Ovary (tissue), 10 donors: ENCODE results near the gene DNAJA4. TPM values are rescaled to one million over a fixed set of nuclear protein-coding genes. Genes with fewer than 3 reads are reported as not detected.

Source experiments
- DNase-seq, 5 donors: peaks; one replicate each; pipeline ENCODE4 v3.0.0-alpha.2; 2019 to 2020
- H3K27ac ChIP-seq, 2 donors: fragments of 200-600 bp; one replicate each; pipeline versions ENCODE4 v1.5.1 to v1.8.0; 2019 to 2022
- H3K27me3 ChIP-seq: fragments of 200-600 bp; one replicate; pipeline ENCODE4 v1.8.0; 2022
- H3K36me3 ChIP-seq: fragments of 200-600 bp; sonication (generic); one replicate; pipeline ENCODE4 v1.5.1; 2019
- H3K4me1 ChIP-seq: one replicate; pipeline ENCODE4 v1.8.1; 2013; ENCODE audit warnings: mild to moderate bottlenecking, moderate library complexity; ENCODE audit not compliant: insufficient read depth
- H3K4me3 ChIP-seq: fragments of 200-600 bp; sonication (generic); one replicate; pipeline ENCODE4 v1.5.1; 2017
- H3K9me3 ChIP-seq, 2 donors: fragments of 200-600 bp in 1 of 2; sonication (generic) in 1 of 2; one replicate each; pipeline versions ENCODE4 v1.5.1 to v1.8.1; 2013 to 2019; ENCODE audit warnings: mild to moderate bottlenecking in 1 of 2, moderate library complexity in 1 of 2
- CTCF ChIP-seq, 3 donors: fragments of 450-650 bp in 2 of 3; fragments of 200-600 bp in 1 of 3; IDR thresholded peaks; one replicate each; pipeline versions ENCODE4 v1.5.1 to v1.8.0; 2016 to 2022; ENCODE audit warnings: antibody characterized with exemption in 3 of 3, mild to moderate bottlenecking in 1 of 3
- EP300 ChIP-seq: sonication (generic); formaldehyde crosslinking; IDR thresholded peaks from one replicate; pipeline ENCODE4 v1.6.1; 2017; ENCODE audit warnings: antibody characterized with exemption
- POLR2A ChIP-seq: fragments of 450-650 bp; IDR thresholded peaks from one replicate; pipeline ENCODE4 v1.6.1; 2017; ENCODE audit warnings: antibody characterized with exemption, mild to moderate bottlenecking, moderate library complexity
- WGBS, 3 donors: extraction: QIAGEN DNeasy Blood & Tissue Kit in 1 of 3; methylation state at CpG; one replicate each; pipeline versions ENCODE4 v1.1.5 to v1.1.7; 2013 to 2017; 5-methylcytosine and 5-hydroxymethylcytosine counted together
- intact Hi-C, 4 donors: fragments of 100-400 bp; cut with DNase I; formaldehyde crosslinking; loops; one replicate each; pipeline versions ENCODE4 v1.11.0 to v1.15.1; 2022 to 2023
- long read RNA-seq, 3 donors: library from polyadenylated mRNA in 2 of 3; unstranded in 2 of 3; transcript quantifications; one replicate each; pipeline ENCODE4 v2.0.0 and lab custom pipeline, GENCODE V29; 2021 to 2026
- polyA plus RNA-seq, 2 donors: library from polyadenylated mRNA; stranded (reverse); fragments of 200-250 nt in 1 of 2; fragments of 350-450 nt in 1 of 2; fragmentation: Illumina TruSeq in 1 of 2; extraction: RNeasy Lipid Tissue Mini Kit (QIAGEN cat#74804) in 1 of 2; gene quantifications; one replicate each; pipeline ENCODE4 v1.2.3, GENCODE V29; 2013 to 2014
- total RNA-seq, 7 donors: library from RNA; depleted of rRNA in 2 of 7; stranded (reverse); fragments of >200 nt in 2 of 7; fragmentation: NEBNext Ultra II Directional in 3 of 7; extraction: Animal tissue kit (Norgen Biotek cat#: 25700) in 3 of 7; gene quantifications; one replicate each; pipeline versions ENCODE4 v1.1.0 to v1.2.4, GENCODE V29; 2016 to 2023
- donor health status: DM: no; HTN: no; CAD: no; lungs with moderate emphysema.
- donor health status: DM: no; HTN: no; CAD: no.
- donor health status: Bipolar disorder and iron deficiency.
- donor health status: DM: yes; HTN: yes; CAD: no.
- donor health status: DM: no; HTN: no; CAD: no.
- donor health status: DM: yes; HTN: yes; CAD: no.

Gene DNAJA4
- total RNA-seq (10 to 100 TPM in 4 of 7 donors, 1 to 10 TPM in 3; 4.9 to 18.0 (median 12.2) TPM), polyA plus RNA-seq (10 to 100 TPM in 1 of 2 donors, 1 to 10 TPM in 1; 7.3 to 23.7 TPM)
- long read RNA-seq, donor 1, partial matches to known transcripts: 0 of 3 reads
- long read RNA-seq, donor 1, other reads (novel, unspliced or antisense): 1 of 3 reads
- long read RNA-seq, donor 2, transcript DNAJA4-202 (7 exons, 3,116 nt): major isoform, 9 of 191 reads
- long read RNA-seq, donor 2, partial matches to known transcripts: 123 of 191 reads
- long read RNA-seq, donor 2, other reads (novel, unspliced or antisense): 54 of 191 reads
- long read RNA-seq, donor 3, transcript DNAJA4-202 (7 exons, 3,116 nt): major isoform, 8 of 15 reads
- long read RNA-seq, donor 3, partial matches to known transcripts: 1 of 15 reads
- long read RNA-seq, donor 3, other reads (novel, unspliced or antisense): 2 of 15 reads

GRCh38 chr15:78264304-78265136, at the start of gene DNAJA4:
Gene DNAJA4 (plus strand): TSS chr15:78264562. CDS start chr15:78264764, 202 bp downstream.
- Histone ChIP-seq H3K27ac (peak within 1 kb of the TSS in 1 of 2 donors; percentile 43), H3K4me3 (peak within 1 kb of the TSS; percentile 57), H3K36me3 (no peaks in the 10 kb centered on the region), H3K9me3 (no peaks in the 10 kb centered on the region), H3K27me3 (no peaks in the 10 kb centered on the region), H3K4me1 (peaks cover 6% of the 10 kb centered on the region)
- DNase-seq: peak; percentile 49 to 78 (median 57)
- TF ChIP-seq POLR2A: no peak
- no peak for TF ChIP-seq EP300
- TF ChIP-seq CTCF (IDR thresholded peaks at IDR 0.05): no peak
- intact Hi-C loops: no loop called here
- WGBS, 3 donors: 1 to 4% (median 3%) methylated on average over 44 to 107 of the region's 107 CpGs

GRCh38 chr15:78216276-78217104, 47.9 kb upstream of the DNAJA4 start:
- TF ChIP-seq POLR2A (no peak), CTCF (IDR thresholded peaks at IDR 0.05) (no peak), EP300 (no peak)
- Histone ChIP-seq H3K36me3 (no peaks in the 10 kb centered on the region), H3K27me3 (no peaks in the 10 kb centered on the region), H3K4me3 (no peak overlapping the region), H3K27ac (no peak overlapping the region), H3K4me1 (peaks cover 4% of the 10 kb centered on the region), H3K9me3 (no peaks in the 10 kb centered on the region)
- intact Hi-C loops: loop anchor here in 1 of 4 donors (5.0 kb wide), 1 partner anchor 719 kb away; no protein-coding TSS in a partner anchor
- 55 to 67% (median 56%) methylated on average over 7 of the region's 7 CpGs for WGBS, 3 donors
- no peak for DNase-seq

- DNase-seq: no peak
- 71 to 85% (median 75%) methylated on average over 1 of the region's 1 CpG for WGBS, 3 donors
- H3K36me3 ChIP-seq: no peaks in the 10 kb centered on the region
- intact Hi-C loops: no loop called here
- TF ChIP-seq POLR2A (no peak), EP300 (no peak), CTCF (IDR thresholded peaks at IDR 0.05) (no peak)
- H3K27ac ChIP-seq: no peak overlapping the region
- H3K9me3 ChIP-seq: no peaks in the 10 kb centered on the region
- H3K4me1 ChIP-seq: peaks cover 4% of the 10 kb centered on the region
- H3K27me3 ChIP-seq: no peaks in the 10 kb centered on the region
- H3K4me3 ChIP-seq: no peak overlapping the region
These were observed 43.6 kb upstream of the DNAJA4 start for GRCh38 chr15:78220713-78221112.
